GM06990 (cell line): ENCODE results near the gene OIT3.

ENCODE experiments used
- DNase-seq: peaks from one replicate; pipeline ENCODE4 v3.0.0-alpha.2; 2011; ENCODE audit not compliant: insufficient read length; ENCODE audit errors: extremely low read depth
- H3K27me3 ChIP-seq: replicated peaks from 2 replicates; pipeline ENCODE4 v1.6.0; 2011; ENCODE audit warnings: low read length; ENCODE audit not compliant: control insufficient read depth, insufficient read depth
- H3K36me3 ChIP-seq: 2 replicates; pipeline ENCODE4 v1.5.1; 2011; ENCODE audit warnings: low read length; ENCODE audit not compliant: control insufficient read depth, insufficient read depth
- H3K4me3 ChIP-seq: replicated peaks from 2 replicates; pipeline ENCODE4 v1.5.1; 2011; ENCODE audit warnings: low read depth, mild to moderate bottlenecking, control low read depth, low read length
- CTCF ChIP-seq: IDR thresholded peaks from 2 replicates; pipeline ENCODE4 v1.5.1; 2011; ENCODE audit warnings: low read length, control low read depth, mild to moderate bottlenecking, inconsistent platforms; ENCODE audit not compliant: insufficient read depth, poor library complexity, severe bottlenecking

OIT3 gene

GRCh38 chr10:72946963-72947362 is 53.4 kb downstream of the OIT3 start:
- Histone ChIP-seq H3K27me3 (no peaks in the 10 kb centered on the region), H3K4me3 (no peak overlapping the region), H3K36me3 (no peaks in the 10 kb centered on the region)
- TF ChIP-seq CTCF, result no peak
- DNase-seq, result no peak

DNA sequence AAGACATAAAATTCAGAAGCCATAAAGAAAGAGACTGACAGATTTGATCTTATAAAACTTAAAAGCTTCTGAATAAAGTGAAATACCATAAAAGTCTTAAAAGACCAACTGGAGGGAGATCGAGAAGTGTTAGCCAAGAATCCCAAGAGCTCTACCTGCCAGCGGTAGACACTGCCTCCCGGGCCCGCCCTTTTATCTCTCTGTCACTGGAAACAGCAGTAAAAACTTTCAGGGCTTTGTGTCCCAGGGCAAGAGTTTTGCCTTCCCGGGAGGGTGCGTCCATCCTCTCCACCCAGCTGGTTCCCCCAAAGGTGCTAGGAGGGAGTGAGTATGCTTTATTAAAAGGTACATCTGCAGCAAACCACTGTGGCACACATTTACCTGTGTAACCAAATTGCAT is 55.2 kb downstream of the OIT3 start:
- no peak for TF ChIP-seq CTCF
- Histone ChIP-seq H3K36me3 (no peaks in the 10 kb centered on the region), H3K27me3 (no peaks in the 10 kb centered on the region; the same call in 1 of the 2 replicates), H3K4me3 (no peak overlapping the region)
- DNase-seq, result no peak

GRCh38 chr10:72951760-72952159 is 58.2 kb downstream of the OIT3 start:
- Histone ChIP-seq H3K36me3 (no peaks in the 10 kb centered on the region), H3K27me3 (no peaks in the 10 kb centered on the region; the same call in 1 of the 2 replicates), H3K4me3 (no peak overlapping the region)
- no peak for TF ChIP-seq CTCF
- DNase-seq, result no peak

- no peak for DNase-seq
- no peak for TF ChIP-seq CTCF
These were observed 58.6 kb downstream of the OIT3 start for GRCh38 chr10:72952189-72952588.

GRCh38 chr10:72952642-72953158 is 59.2 kb downstream of the OIT3 start:
- H3K36me3 ChIP-seq, result no peaks in the 10 kb centered on the region
- TF ChIP-seq CTCF, result no peak
- no peak overlapping the region for H3K4me3 ChIP-seq
- H3K27me3 ChIP-seq, result no peaks in the 10 kb centered on the region; the same call in 1 of the 2 replicates
- DNase-seq, result no peak

More at GRCh38 chr10:72952189-72952588, 58.6 kb downstream of the OIT3 start:
- Histone ChIP-seq H3K4me3 (no peak overlapping the region), H3K36me3 (no peaks in the 10 kb centered on the region), H3K27me3 (no peaks in the 10 kb centered on the region; the same call in 1 of the 2 replicates)

- DNase-seq, result no peak
- TF ChIP-seq CTCF, result no peak
- Histone ChIP-seq H3K36me3 (no peaks in the 10 kb centered on the region), H3K4me3 (no peak overlapping the region), H3K27me3 (no peaks in the 10 kb centered on the region; the same call in 1 of the 2 replicates)
These were observed 60.1 kb downstream of the OIT3 start for GRCh38 chr10:72953687-72954086.
